LNCaP clone FGC (cell line): ENCODE data around the gene SEMA4D.
"Not testable (repeated sequence)": the region's sequence is repeated elsewhere in the genome, so short reads cannot be mapped to it uniquely, and the experiment has no call there.

Experiments
- DNase-seq: peaks from one replicate; pipeline ENCODE4 v3.0.0-alpha.2; 2011; ENCODE audit warnings: low read depth
- H3K4me3 ChIP-seq: 2 replicates; pipeline ENCODE4 v1.5.1; 2011; ENCODE audit warnings: mild to moderate bottlenecking, low read depth, low read length, control low read depth
- TF ChIP-seq, protein P1 (sequence below): IDR thresholded peaks from 2 replicates; pipeline ENCODE4 v1.5.1; 2012; ENCODE audit warnings: mild to moderate bottlenecking; ENCODE audit not compliant: control insufficient read depth, insufficient read depth; ENCODE audit errors: extremely low read depth

SEMA4D gene

GRCh38 chr9:89349607-89350006 lies 148.3 kb downstream of the SEMA4D start:
- no peak for DNase-seq
- TF ChIP-seq, protein P1, sequence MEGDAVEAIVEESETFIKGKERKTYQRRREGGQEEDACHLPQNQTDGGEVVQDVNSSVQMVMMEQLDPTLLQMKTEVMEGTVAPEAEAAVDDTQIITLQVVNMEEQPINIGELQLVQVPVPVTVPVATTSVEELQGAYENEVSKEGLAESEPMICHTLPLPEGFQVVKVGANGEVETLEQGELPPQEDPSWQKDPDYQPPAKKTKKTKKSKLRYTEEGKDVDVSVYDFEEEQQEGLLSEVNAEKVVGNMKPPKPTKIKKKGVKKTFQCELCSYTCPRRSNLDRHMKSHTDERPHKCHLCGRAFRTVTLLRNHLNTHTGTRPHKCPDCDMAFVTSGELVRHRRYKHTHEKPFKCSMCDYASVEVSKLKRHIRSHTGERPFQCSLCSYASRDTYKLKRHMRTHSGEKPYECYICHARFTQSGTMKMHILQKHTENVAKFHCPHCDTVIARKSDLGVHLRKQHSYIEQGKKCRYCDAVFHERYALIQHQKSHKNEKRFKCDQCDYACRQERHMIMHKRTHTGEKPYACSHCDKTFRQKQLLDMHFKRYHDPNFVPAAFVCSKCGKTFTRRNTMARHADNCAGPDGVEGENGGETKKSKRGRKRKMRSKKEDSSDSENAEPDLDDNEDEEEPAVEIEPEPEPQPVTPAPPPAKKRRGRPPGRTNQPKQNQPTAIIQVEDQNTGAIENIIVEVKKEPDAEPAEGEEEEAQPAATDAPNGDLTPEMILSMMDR: no peak

DNA sequence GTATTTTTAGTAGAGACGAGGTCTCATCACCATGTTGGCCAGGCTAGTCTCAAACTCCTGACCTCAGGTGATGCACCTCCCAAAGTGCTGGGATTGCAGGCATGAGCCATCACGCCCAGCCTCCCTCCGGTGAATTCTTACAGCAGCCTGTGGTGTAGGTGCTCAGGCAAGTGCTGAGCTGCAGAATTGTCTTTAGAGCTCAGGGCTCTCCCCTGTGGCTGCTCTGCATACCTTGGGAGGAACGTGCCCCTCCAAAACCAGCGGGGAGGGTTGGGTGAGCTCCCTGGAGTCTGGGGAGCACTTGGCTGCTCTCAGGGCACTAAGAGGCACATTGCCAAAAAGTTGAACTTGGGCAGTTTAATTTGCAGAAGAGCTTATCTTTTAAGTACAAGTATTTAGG lies 150.3 kb downstream of the SEMA4D start:
- TF ChIP-seq, protein P1: no peak
- no peak for DNase-seq
- no peak overlapping the region for H3K4me3 ChIP-seq

More at GRCh38 chr9:89349607-89350006, 148.3 kb downstream of the SEMA4D start:
- no peak overlapping the region for H3K4me3 ChIP-seq

DNA sequence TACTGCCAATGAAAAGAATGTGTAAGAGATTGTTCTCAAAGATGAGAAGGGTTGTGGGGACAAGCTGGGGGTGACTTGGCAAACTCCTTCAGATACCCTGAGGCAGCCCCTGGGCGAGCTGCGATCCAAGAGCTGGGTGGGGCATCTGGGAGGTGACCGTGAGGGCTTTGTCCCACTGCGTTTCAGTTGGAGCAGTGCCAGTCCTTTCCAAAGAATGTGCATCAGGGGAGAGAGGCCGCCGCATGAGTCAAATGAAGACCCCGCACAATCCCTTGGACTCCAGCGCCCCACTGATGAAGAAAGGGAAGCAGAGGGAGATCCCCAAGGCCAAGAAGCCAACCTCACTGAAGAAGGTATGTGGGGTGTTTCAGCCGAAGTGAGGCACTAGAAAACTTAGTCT lies 151.2 kb downstream of the SEMA4D start:
- TF ChIP-seq, protein P1: no peak
- no peak overlapping the region for H3K4me3 ChIP-seq
- DNase-seq: no peak

DNA sequence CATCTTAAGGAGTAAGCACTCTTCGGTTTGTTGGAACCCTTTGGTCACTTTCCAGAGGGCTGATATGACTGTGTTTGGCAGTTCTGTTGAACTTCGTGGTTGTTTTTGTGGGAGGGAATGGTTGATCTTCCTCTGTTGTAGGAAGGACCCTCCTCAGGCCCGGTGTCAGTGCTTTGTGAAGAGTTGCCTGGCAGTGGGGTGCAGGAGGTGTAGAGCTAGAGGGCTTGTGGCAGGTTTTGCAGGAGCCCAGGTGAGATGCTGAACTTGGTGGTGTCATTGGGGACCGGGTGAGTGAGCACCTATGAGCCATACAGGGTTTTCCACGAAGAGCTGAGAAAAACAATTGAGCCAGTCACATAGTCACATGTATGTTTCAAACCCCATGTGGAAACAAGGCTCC lies 152.4 kb downstream of the SEMA4D start:
- TF ChIP-seq, protein P1: no peak
- no peak overlapping the region for H3K4me3 ChIP-seq
- no peak for DNase-seq

GRCh38 chr9:89343812-89344211 lies 154.1 kb downstream of the SEMA4D start:
- not testable (repeated sequence) for DNase-seq, H3K4me3 ChIP-seq

GRCh38 chr9:89342948-89343347 lies 155.0 kb downstream of the SEMA4D start:
- TF ChIP-seq, protein P1: no peak
- no peak for DNase-seq
- H3K4me3 ChIP-seq: no peak overlapping the region

DNA sequence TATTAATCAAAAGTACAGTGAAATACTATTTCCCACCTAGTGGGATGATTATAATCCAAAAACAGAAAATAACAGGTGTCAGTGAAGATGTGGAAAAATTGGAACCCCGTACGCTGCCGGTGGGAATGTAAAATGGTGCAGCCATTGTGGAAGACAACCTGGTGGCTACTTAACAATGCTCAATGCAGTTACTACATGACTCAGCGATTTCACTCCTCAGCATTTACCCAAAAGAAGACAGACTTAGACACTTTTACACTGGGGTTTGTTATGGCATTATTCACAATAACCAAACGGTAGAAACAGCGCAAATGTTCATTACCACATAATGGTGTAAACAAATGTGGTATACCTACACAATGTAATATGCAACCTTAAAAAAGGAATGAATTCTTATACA lies 155.7 kb downstream of the SEMA4D start:
- no peak overlapping the region for H3K4me3 ChIP-seq
- no peak for DNase-seq
- TF ChIP-seq, protein P1: no peak

DNA sequence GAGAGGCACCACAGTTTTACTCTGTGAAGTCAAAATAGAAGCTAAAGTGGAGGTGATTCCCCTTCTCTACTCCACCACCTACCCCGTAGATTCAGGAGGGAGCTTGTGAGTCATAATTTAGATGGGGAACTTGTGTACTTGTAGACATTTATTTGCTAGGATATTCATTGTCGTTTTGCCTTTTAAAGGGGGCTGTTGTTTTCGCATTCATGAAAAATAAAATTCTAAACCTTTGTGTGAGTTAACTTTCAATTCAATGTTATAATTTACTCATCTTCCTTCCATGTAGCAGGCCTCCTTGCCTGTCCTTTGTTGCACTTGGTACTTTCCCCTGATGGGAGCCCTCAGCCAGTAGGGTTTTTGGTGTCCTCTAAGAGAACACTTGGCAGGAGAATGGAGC lies 157.6 kb downstream of the SEMA4D start:
- H3K4me3 ChIP-seq: no peak overlapping the region
- no peak for DNase-seq
- TF ChIP-seq, protein P1: no peak
